ENCODE measurements around the gene KIF7. TPM values are rescaled to one million over a fixed set of nuclear protein-coding genes. Genes with fewer than 3 reads are reported as not detected.

The KIF7 gene
- total and polyA plus RNA-seq, 2 of the 8 experiments (the other 6 are each of a cell fraction or from before 2014, with no cell fraction given) = 4.9 to 14.0 TPM

- CTCF ChIA-PET (ENCODE audit: partially characterized antibody) = interaction anchor here (1.1 kb wide), 1 partner anchor 86 kb away, joined by 3 read pairs; no protein-coding TSS in a partner anchor
- no peak overlapping the region for H3K4me2 ChIP-seq (ENCODE audit: insufficient read depth in 1 of 2, low read depth in 2 of 2, low read length in 2 of 2)
Observed at GRCh38 chr15:89586651-89587050, 68.6 kb downstream of the KIF7 start.

More at GRCh38 chr15:89586651-89587050, 68.6 kb downstream of the KIF7 start:
- Histone ChIP-seq H4K5ac (ENCODE audit: insufficient read length, low read depth, low read length) (no peak overlapping the region), H3K23me2 (ENCODE audit: low read depth, low read length) (no peaks in the 10 kb centered on the region; the same call in 1 of the 2 replicates), H2BK5ac (ENCODE audit: low read depth, low read length) (no peak overlapping the region), H3K27ac (ENCODE audit: low read depth, low read length) (no peak overlapping the region), H2BK15ac (ENCODE audit: low read length) (no peak overlapping the region), H3K27me3 (replicated peaks in 1 of 4; ENCODE audit: control insufficient read depth in 3 of 4, extremely low read depth in 1 of 4, insufficient read depth in 3 of 4, low read length in 3 of 4) (no peaks in the 10 kb centered on the region), H3K9me3 (ENCODE audit: insufficient read depth in 2 of 2, low read depth in 1 of 2, low read length in 1 of 2) (no peaks in the 10 kb centered on the region), H2BK20ac (ENCODE audit: low read length) (no peak overlapping the region), H3K4me1 (replicated peaks in 1 of 4; ENCODE audit: control insufficient read depth in 3 of 4, insufficient read depth in 4 of 4, low read length in 3 of 4) (peaks cover 0 to 2% (median 0%) of the 10 kb centered on the region in 4 experiments; a peak in 2 of 7 replicates), H3K9ac (replicated peaks in 1 of 4; ENCODE audit: extremely low read depth in 1 of 4, low read depth in 3 of 4, low read length in 3 of 4) (no peak overlapping the region), H4K20me1 (replicated peaks in 1 of 2; ENCODE audit: control insufficient read depth in 1 of 2, insufficient read depth in 2 of 2, low read length in 2 of 2) (peaks cover 9 to 16% of the 10 kb centered on the region in 2 experiments), H4K8ac (ENCODE audit: extremely low read depth, insufficient read depth, low read length) (no peak overlapping the region), H3K79me2 (ENCODE audit: control insufficient read depth in 1 of 2, insufficient read depth in 2 of 2, low read length in 2 of 2) (peaks cover 0 to 62% of the 10 kb centered on the region in 2 experiments), H3K79me1 (ENCODE audit: low read depth, low read length) (peaks cover 9% of the 10 kb centered on the region), H3K4me3 (ENCODE audit: extremely low read depth in 1 of 4, insufficient read depth in 2 of 4, low read depth in 3 of 4, low read length in 4 of 4) (no peak overlapping the region), H3K14ac (ENCODE audit: insufficient read length) (no peak overlapping the region), H4K91ac (replicated peaks; ENCODE audit: insufficient read length, low read length) (no peak overlapping the region), H3K18ac (ENCODE audit: extremely low read depth, low read length) (no peak overlapping the region; the same call in 1 of the 2 replicates), H3K23ac (ENCODE audit: insufficient read length) (no peak overlapping the region), H3K56ac (replicated peaks; ENCODE audit: insufficient read length, low read depth, low read length) (no peak overlapping the region), H2BK12ac (ENCODE audit: low read depth, low read length) (no peak overlapping the region), H2BK120ac (replicated peaks; ENCODE audit: low read depth, low read length) (no peak overlapping the region), H2AK5ac (ENCODE audit: low read depth, low read length) (no peak overlapping the region), H3K4ac (replicated peaks; ENCODE audit: insufficient read length, low read depth, low read length) (no peak overlapping the region), H3K36me3 (ENCODE audit: control insufficient read depth in 2 of 4, insufficient read depth in 4 of 4, low read length in 3 of 4) (peaks cover 41 to 87% (median 77%) of the 10 kb centered on the region in 4 experiments), H2AFZ (ENCODE audit: low read length) (no peak overlapping the region)
- 96% methylated on average over 2 of the region's 2 CpGs; no CpG with 5 or more reads in 1 of the 2 experiments for WGBS, 2 experiments (ENCODE audit: extremely low coverage in 1 of 2, insufficient coverage in 1 of 2, insufficient read length in 1 of 2, insufficient replicate concordance in 2 of 2, low coverage in 1 of 2, low lambda C conversion rate in 2 of 2, missing lambda C conversion rate in 1 of 2)
- no peak for TF ChIP-seq CBX8 (IDR thresholded peaks at IDR 0.05; ENCODE audit: borderline replicate concordance, low read depth, low read length)
- no peak for TF ChIP-seq CTBP2 (IDR thresholded peaks at IDR 0.05; ENCODE audit: borderline replicate concordance, insufficient read depth, insufficient read length, low read length)
- TF ChIP-seq FOSL1 (IDR thresholded peaks at IDR 0.05; ENCODE audit: insufficient read depth, low read depth, low read length) = no peak
- TF ChIP-seq ZNF274 (IDR thresholded peaks at IDR 0.05; ENCODE audit: borderline replicate concordance, extremely low read depth, low read length) = no peak
- TF ChIP-seq CHD1 (IDR thresholded peaks at IDR 0.05; ENCODE audit: low read depth, low read length) = no peak
- TF ChIP-seq TCF12 (IDR thresholded peaks at IDR 0.05; ENCODE audit: low read depth, low read length) = no peak
- no peak for TF ChIP-seq SP4 (IDR thresholded peaks at IDR 0.05; ENCODE audit: low read length)
- no peak for DNase-seq (ENCODE audit: low read depth in 1 of 2, low spot score in 2 of 2)
- POLR2A ChIA-PET (ENCODE audit: partially characterized antibody) = interaction anchor here (1.0 kb wide), 1 partner anchor 36 kb away, joined by 4 read pairs; no protein-coding TSS in a partner anchor
- no peak for FAIRE-seq
